Measurements from ENCODE around the gene NCOR1.

Gene NCOR1

DNA sequence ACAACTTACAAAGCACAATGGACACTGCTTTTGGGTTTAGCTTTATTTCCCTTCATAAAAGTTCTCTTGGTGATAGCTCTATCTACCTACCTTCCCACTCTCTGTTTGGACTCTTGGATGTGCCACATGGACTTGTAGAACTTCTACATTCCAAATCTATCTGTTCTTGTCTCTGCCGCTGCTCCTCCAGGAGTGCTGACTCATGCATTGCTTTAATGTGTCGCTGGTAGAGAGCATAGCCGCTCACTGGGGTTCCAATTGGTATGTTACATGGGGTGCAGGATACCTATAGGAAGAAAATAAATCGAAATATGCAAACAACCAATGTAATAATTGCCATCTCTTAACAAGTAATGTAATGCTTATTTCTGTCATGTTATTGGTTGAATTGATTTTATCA is 123.6 kb downstream of the NCOR1 start:
- Histone ChIP-seq H3K36me3 (replicated peaks; ENCODE audit: insufficient read depth, low read length) (no peaks in the 10 kb centered on the region), H2AFZ (ENCODE audit: low read length) (no peak overlapping the region), H3K27me3 (replicated peaks; ENCODE audit: insufficient read depth, low read length) (no peaks in the 10 kb centered on the region), H3K4me1 (ENCODE audit: low read length) (no peaks in the 10 kb centered on the region), H3K79me2 (ENCODE audit: low read length) (no peaks in the 10 kb centered on the region), H3K9me2 (replicated peaks; ENCODE audit: insufficient read depth, low read length) (no peaks in the 10 kb centered on the region), H3F3A (ENCODE audit: insufficient read depth, low read length) (no peaks in the 10 kb centered on the region), H3K9ac (ENCODE audit: low read length) (no peak overlapping the region), H3K4me3 (ENCODE audit: low read length) (no peak overlapping the region), H3K4me2 (ENCODE audit: low read depth, low read length) (no peak overlapping the region), H3K27ac (ENCODE audit: low read length) (no peak overlapping the region), H3K9me3 (replicated peaks; ENCODE audit: insufficient read depth, low read length) (no peaks in the 10 kb centered on the region), H4K20me1 (ENCODE audit: insufficient read depth, low read length) (no peaks in the 10 kb centered on the region)
- no peak for DNase-seq
- TF ChIP-seq, protein P1, sequence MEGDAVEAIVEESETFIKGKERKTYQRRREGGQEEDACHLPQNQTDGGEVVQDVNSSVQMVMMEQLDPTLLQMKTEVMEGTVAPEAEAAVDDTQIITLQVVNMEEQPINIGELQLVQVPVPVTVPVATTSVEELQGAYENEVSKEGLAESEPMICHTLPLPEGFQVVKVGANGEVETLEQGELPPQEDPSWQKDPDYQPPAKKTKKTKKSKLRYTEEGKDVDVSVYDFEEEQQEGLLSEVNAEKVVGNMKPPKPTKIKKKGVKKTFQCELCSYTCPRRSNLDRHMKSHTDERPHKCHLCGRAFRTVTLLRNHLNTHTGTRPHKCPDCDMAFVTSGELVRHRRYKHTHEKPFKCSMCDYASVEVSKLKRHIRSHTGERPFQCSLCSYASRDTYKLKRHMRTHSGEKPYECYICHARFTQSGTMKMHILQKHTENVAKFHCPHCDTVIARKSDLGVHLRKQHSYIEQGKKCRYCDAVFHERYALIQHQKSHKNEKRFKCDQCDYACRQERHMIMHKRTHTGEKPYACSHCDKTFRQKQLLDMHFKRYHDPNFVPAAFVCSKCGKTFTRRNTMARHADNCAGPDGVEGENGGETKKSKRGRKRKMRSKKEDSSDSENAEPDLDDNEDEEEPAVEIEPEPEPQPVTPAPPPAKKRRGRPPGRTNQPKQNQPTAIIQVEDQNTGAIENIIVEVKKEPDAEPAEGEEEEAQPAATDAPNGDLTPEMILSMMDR (IDR thresholded peaks at IDR 0.05; ENCODE audit: low read length): no peak
- TF ChIP-seq EZH2 (optimal IDR thresholded peaks at IDR 0.05; ENCODE audit: low read depth, low read length) (no peak), EZH2phosphoT487 (IDR thresholded peaks at IDR 0.05; ENCODE audit: low read length) (no peak)

GRCh38 chr17:16086957-16087356 is 128.4 kb downstream of the NCOR1 start:
- Histone ChIP-seq H3K27me3 (replicated peaks; ENCODE audit: insufficient read depth, low read length) (no peaks in the 10 kb centered on the region), H3F3A (ENCODE audit: insufficient read depth, low read length) (no peaks in the 10 kb centered on the region), H3K9ac (ENCODE audit: low read length) (no peak overlapping the region), H3K4me3 (ENCODE audit: low read length) (no peak overlapping the region), H4K20me1 (ENCODE audit: insufficient read depth, low read length) (no peaks in the 10 kb centered on the region), H3K27ac (ENCODE audit: low read length) (no peak overlapping the region), H3K9me2 (replicated peaks; ENCODE audit: insufficient read depth, low read length) (no peaks in the 10 kb centered on the region), H3K79me2 (ENCODE audit: low read length) (no peaks in the 10 kb centered on the region), H3K4me1 (ENCODE audit: low read length) (no peaks in the 10 kb centered on the region), H2AFZ (ENCODE audit: low read length) (no peak overlapping the region), H3K36me3 (replicated peaks; ENCODE audit: insufficient read depth, low read length) (no peaks in the 10 kb centered on the region; the same call in 1 of the 2 replicates), H3K9me3 (replicated peaks; ENCODE audit: insufficient read depth, low read length) (no peaks in the 10 kb centered on the region), H3K4me2 (ENCODE audit: low read depth, low read length) (no peak overlapping the region)
- no peak for DNase-seq
- no peak for TF ChIP-seq EZH2phosphoT487 (IDR thresholded peaks at IDR 0.05; ENCODE audit: low read length)
- no peak for TF ChIP-seq EZH2 (optimal IDR thresholded peaks at IDR 0.05; ENCODE audit: low read depth, low read length)
- TF ChIP-seq, protein P1 (IDR thresholded peaks at IDR 0.05; ENCODE audit: low read length): no peak

GRCh38 chr17:16085066-16085699 is 130.2 kb downstream of the NCOR1 start:
- Histone ChIP-seq H2AFZ (ENCODE audit: low read length) (no peak overlapping the region), H3K4me3 (ENCODE audit: low read length) (no peak overlapping the region), H3K36me3 (replicated peaks; ENCODE audit: insufficient read depth, low read length) (no peaks in the 10 kb centered on the region; the same call in none of the 2 replicates), H3K4me1 (ENCODE audit: low read length) (no peaks in the 10 kb centered on the region), H3K4me2 (ENCODE audit: low read depth, low read length) (no peak overlapping the region), H3K9ac (ENCODE audit: low read length) (no peak overlapping the region), H3K9me3 (replicated peaks; ENCODE audit: insufficient read depth, low read length) (no peaks in the 10 kb centered on the region), H3K79me2 (ENCODE audit: low read length) (no peaks in the 10 kb centered on the region), H3K27me3 (replicated peaks; ENCODE audit: insufficient read depth, low read length) (no peaks in the 10 kb centered on the region), H3K9me2 (replicated peaks; ENCODE audit: insufficient read depth, low read length) (no peaks in the 10 kb centered on the region), H4K20me1 (ENCODE audit: insufficient read depth, low read length) (no peaks in the 10 kb centered on the region), H3F3A (ENCODE audit: insufficient read depth, low read length) (no peaks in the 10 kb centered on the region), H3K27ac (ENCODE audit: low read length) (no peak overlapping the region)
- no peak for DNase-seq
- TF ChIP-seq EZH2phosphoT487 (IDR thresholded peaks at IDR 0.05; ENCODE audit: low read length): no peak
- TF ChIP-seq EZH2 (optimal IDR thresholded peaks at IDR 0.05; ENCODE audit: low read depth, low read length): no peak
- TF ChIP-seq, protein P1 (IDR thresholded peaks at IDR 0.05; ENCODE audit: low read length): no peak
